Measurements from ENCODE around the gene SLC47A2. TPM values are rescaled to one million over a fixed set of nuclear protein-coding genes. Genes with fewer than 3 reads are reported as not detected.

The SLC47A2 gene
- total and polyA plus RNA-seq, 9 of the 15 experiments (the other 6 are each of a cell fraction or from before 2014, with no cell fraction given): not detected

DNA sequence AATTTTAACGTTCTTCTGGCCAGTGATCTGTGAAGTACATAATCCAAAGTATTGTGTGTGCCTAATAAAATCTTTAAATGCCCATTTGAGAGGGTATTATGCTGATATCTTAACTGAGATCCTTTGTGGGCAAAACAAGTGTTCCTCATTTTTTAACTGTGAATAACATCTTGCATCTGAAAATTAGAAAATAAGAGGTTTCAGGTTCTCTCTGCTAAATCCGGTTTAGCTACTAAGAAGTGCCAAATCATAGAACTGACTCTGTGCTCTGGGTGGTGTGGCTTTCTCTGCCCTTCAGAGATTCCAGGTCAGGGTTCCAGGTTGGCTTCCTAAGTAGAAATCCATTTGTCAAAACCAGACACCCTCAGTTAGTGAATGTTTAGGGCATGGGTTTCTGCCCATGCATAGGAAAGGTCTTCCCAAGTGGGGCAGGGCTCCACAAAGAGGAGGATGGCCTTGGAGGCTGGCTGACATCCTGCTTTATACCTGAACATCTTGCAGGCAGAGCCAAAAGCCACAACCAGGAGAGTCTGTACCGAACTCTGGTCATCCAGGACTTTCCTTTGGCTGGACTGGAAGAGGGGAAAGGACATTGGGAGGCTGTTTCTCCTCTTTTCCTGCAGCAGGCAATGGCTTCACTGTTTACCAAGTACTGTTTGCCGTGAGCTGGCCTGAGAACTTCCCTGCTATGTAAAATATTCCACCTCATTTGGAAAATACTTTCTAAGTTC lies 59.4 kb downstream of the SLC47A2 start:
- no TSS peak for BruUV-seq (replicated peaks)
- intact Hi-C loops (cut with micrococcal nuclease): no loop called here
- no peak for TF ChIP-seq ZNF436 (CRISPR knock-in tag; IDR thresholded peaks at IDR 0.05)
- no peak for TF ChIP-seq SMAD1 (IDR thresholded peaks at IDR 0.05; ENCODE audit: low read depth, low read length, partially characterized antibody)
- no peak for TF ChIP-seq CSDE1 (IDR thresholded peaks at IDR 0.05)
- TF ChIP-seq C11orf30 (IDR thresholded peaks at IDR 0.05; ENCODE audit: low read depth): no peak
- no peak for TF ChIP-seq CBX8 (IDR thresholded peaks at IDR 0.05; ENCODE audit: borderline replicate concordance, extremely low read depth, low read depth, low read length, poor library complexity, severe bottlenecking)
- TF ChIP-seq ZBTB7A (IDR thresholded peaks at IDR 0.05; ENCODE audit: borderline replicate concordance, control insufficient read depth, low read depth, low read length): no peak
- TF ChIP-seq ZNF76 (CRISPR knock-in tag; IDR thresholded peaks at IDR 0.05; ENCODE audit: borderline replicate concordance): no peak
- no peak for TF ChIP-seq KDM2B (CRISPR knock-in tag; IDR thresholded peaks at IDR 0.05)
- TF ChIP-seq, protein P1, sequence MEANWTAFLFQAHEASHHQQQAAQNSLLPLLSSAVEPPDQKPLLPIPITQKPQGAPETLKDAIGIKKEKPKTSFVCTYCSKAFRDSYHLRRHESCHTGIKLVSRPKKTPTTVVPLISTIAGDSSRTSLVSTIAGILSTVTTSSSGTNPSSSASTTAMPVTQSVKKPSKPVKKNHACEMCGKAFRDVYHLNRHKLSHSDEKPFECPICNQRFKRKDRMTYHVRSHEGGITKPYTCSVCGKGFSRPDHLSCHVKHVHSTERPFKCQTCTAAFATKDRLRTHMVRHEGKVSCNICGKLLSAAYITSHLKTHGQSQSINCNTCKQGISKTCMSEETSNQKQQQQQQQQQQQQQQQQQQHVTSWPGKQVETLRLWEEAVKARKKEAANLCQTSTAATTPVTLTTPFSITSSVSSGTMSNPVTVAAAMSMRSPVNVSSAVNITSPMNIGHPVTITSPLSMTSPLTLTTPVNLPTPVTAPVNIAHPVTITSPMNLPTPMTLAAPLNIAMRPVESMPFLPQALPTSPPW (CRISPR knock-in tag; IDR thresholded peaks at IDR 0.05): no peak
- TF ChIP-seq, protein P2, sequence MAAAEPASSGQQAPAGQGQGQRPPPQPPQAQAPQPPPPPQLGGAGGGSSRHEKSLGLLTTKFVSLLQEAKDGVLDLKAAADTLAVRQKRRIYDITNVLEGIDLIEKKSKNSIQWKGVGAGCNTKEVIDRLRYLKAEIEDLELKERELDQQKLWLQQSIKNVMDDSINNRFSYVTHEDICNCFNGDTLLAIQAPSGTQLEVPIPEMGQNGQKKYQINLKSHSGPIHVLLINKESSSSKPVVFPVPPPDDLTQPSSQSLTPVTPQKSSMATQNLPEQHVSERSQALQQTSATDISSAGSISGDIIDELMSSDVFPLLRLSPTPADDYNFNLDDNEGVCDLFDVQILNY (CRISPR knock-in tag; IDR thresholded peaks at IDR 0.05): no peak
- no peak for TF ChIP-seq ZNF324 (CRISPR knock-in tag; IDR thresholded peaks at IDR 0.05)
- Histone ChIP-seq H3K9ac (ENCODE audit: insufficient read depth in 1 of 2, low read depth in 2 of 2, low read length in 2 of 2) (no peak overlapping the region), H3K27me3 (ENCODE audit: control insufficient read depth in 2 of 2, insufficient read depth in 2 of 2, low read length in 2 of 2) (no peaks in the 10 kb centered on the region), H3K79me2 (ENCODE audit: control insufficient read depth, insufficient read depth, low read length) (no peaks in the 10 kb centered on the region), H3K9me3 (replicated peaks; ENCODE audit: control insufficient read depth, insufficient read depth, low read depth, low read length) (no peaks in the 10 kb centered on the region), H3K9me1 (ENCODE audit: control insufficient read depth, insufficient read depth, low read length) (no peaks in the 10 kb centered on the region), H3K4me1 (replicated peaks in 1 of 2; ENCODE audit: control insufficient read depth in 2 of 2, insufficient read depth in 2 of 2, low read length in 2 of 2) (no peaks in the 10 kb centered on the region), H2AFZ (ENCODE audit: low read depth, low read length) (no peak overlapping the region), H3K4me3 (no peak overlapping the region), H4K20me1 (replicated peaks; ENCODE audit: control insufficient read depth, insufficient read depth, low read length) (no peaks in the 10 kb centered on the region), H3K27ac (ENCODE audit: extremely low read depth, low read depth, low read length) (no peak overlapping the region), H3K4me2 (ENCODE audit: insufficient read depth, low read length) (no peak overlapping the region), H3K36me3 (ENCODE audit: control insufficient read depth, insufficient read depth, low read length) (no peaks in the 10 kb centered on the region)
- ChIA-PET POLR2A (no interaction called here), CTCF (ENCODE audit: low intra/inter-chr PET ratio) (no interaction called here)
- 0% methylated on average over 2 of the region's 4 CpGs for WGBS (ENCODE audit: insufficient coverage, low coverage, missing lambda C conversion rate)
- FAIRE-seq: no peak
- in situ Hi-C loops (cut with MboI): no loop called here
- DNase-seq (ENCODE audit: extremely low read depth in 1 of 4, low spot score in 3 of 4): no peak
- no peak for ATAC-seq
